GM18520 (cell line): Measurements from ENCODE around the gene ZNF132.
A peak's percentile ranks its signal among the peaks of the same experiment; 100 is the strongest.
"Not testable (repeated sequence)": the region's sequence is repeated elsewhere in the genome, so short reads cannot be mapped to it uniquely, and the experiment has no call there.

ENCODE experiments used
- ATAC-seq: cut with Tn5 transposase; IDR thresholded peaks from one replicate; pipeline ENCODE4 v1.9.1; 2021; ENCODE audit not compliant: unreplicated experiment

Gene ZNF132

DNA sequence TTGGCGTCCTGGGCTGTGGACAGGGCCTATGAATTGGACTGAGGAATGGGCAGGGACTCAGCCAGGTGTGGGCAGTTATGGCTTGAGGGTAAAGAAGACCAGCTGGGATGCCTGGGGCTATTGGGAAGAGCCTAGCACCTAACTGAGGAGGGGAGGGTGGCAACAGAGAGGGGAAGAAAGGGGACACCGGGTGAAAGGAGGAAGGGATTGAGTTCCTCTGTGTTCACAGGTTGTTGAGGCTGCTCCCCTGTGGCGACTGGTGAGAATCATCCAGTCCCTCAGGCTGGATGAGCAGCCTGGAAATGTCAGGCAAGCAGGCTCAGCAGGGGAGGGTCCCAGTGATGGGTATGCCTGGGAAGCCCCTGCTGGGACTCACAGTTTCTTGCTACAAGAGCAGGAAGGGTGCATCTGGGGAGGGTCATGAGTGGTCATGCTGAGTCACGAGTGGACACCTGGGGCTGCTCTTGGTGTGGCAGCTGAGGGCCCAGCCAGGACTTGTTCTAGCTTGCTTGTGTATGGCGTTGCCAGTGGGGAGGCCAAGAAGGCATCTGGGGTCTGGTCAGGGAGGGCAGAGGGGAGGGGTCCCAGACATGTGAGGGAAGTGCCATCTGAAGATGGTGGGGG is 28.4 kb upstream of the ZNF132 start:
- ATAC-seq, result no peak

DNA sequence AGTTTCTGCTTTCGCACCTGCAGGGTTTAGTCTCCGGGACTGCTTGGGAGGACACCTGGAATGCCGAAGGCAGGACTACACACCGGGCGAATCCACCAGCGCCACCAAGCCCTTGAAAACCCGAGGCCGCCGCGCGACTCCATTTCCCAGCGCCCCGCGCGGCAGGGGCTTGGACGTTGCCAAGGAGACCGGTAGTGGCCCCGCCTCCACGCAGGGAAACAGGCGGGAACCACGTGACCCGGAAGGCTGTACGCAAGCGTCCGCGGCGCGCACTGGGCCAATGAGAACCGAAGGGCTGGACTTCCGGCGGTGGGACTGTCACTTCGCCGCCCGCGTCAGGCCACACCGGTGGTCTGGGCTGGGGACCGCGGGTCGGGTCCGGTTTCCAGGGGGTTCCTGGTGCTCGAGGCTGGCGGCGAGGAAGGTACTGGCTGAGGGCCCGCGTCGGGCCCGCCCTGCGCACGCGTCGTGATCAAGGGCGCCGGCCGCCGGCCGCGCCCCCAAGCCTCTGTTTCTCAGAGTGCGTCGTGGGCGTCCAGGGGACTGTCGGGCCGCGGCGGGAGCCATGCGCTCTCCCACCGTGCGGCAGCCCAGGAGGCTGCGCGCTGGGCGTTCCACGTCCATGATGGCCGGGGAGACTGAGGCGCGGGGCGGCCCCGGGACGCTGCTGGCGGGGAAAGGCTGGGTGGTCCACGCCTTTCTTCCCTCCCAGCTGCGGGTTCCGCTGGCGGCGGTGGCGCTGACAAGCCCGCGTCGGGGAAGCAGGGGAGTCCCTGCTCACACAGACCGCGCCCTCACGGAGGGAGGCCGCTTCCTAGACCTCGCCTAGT is 27.0 kb upstream of the ZNF132 start, which contains the start of gene ZNF324:
Gene ZNF324, plus strand, starts transcription at position 321 of the 830 bp plus-strand sequence. CDS start 2,106 bp downstream, outside the sequence.
- peak; percentile 91 for ATAC-seq

DNA sequence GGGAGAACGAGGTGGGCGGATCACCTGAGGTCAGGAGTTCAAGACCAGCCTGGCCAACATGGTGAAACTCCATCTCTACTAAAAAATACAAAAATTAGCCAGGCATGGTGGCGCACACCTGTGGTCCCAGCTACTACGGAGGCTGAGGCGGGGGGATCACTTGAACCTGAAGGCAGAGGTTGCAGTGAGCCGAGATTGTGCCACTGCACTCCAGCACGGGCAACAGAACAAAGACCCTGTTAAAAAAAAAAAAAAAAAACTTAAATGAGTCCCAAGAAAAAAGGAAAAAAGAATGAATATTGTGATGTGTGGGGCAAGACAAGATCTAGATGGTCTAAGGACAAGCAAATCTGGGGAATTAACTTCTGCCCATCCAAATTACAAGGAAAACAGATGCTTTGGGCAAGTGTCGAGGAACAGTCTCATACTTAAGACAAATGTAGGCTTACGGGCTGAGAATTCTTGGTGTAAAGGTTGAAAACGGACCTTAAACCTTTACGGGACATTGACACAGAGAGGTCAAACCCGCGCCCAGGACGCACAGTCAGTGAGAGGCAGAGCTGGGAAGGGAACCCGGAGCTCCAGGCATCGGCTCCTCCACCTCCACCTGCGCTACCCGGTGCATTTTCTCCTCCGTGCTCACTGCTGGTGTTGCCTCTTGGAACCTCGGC is 26.3 kb upstream of the ZNF132 start:
- no peak for ATAC-seq

DNA sequence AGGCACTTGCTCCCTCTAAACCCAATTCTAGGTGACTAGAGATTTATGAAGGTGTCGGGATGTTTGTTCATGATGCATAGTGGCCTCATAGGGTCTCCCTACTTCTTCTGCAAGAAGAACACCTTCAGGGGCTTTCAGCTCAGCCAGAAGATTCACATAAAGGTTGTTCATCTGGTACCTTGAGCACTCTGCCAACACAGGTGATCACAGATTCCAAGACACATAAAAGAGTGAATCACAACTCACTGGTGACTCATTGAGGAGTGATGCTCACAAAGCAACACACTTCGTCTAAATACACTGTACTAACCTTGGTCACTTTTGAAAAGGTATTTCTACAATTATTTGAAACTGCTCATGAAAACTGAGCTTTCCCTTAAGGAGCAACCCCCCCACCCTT is 20.1 kb upstream of the ZNF132 start:
- no peak for ATAC-seq

DNA sequence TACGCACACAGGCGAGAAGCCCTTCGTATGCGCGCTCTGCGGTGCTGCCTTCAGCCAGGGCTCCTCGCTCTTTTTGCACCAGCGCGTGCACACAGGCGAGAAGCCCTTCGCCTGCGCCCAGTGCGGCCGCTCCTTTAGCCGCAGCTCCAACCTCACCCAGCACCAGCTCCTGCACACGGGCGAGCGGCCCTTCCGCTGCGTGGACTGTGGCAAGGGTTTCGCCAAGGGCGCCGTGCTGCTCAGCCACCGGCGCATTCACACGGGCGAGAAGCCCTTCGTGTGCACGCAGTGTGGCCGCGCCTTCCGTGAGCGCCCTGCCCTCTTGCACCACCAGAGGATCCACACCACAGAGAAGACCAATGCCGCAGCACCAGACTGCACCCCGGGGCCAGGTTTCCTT is 16.2 kb upstream of the ZNF132 start:
- no peak for ATAC-seq

DNA sequence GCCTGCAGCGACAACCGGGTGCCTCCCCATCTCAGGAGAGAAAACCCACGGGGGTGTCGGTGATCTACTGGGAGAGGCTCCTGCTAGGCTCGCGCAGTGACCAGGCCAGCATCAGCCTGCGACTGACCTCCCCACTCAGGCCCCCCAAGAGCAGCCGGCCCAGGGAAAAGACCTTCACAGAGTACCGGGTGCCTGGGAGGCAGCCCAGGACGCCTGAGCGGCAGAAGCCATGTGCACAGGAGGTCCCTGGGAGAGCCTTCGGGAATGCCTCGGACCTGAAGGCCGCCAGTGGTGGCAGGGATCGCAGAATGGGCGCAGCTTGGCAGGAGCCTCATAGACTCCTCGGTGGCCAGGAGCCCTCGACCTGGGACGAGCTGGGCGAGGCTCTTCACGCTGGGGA is 15.4 kb upstream of the ZNF132 start:
- no peak for ATAC-seq

DNA sequence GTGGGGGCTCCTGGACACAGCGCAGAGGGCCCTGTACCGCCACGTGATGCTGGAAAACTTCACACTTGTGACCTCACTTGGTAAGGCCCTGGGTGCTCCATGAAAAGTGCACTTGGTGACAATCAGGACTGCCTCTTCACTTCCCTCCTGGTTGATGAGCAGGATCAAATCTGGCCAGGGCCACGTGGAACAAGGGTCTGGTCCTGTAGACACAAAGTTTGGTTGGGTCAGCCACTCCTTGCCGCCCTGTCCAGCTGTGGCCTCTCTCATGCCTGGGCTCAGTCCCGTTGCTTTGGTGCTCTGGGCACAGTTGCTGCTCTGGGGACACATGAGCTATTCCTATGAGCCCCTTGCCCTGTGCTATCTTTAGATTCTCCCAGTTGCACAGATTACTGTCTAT is 13.8 kb upstream of the ZNF132 start:
- no peak for ATAC-seq

DNA sequence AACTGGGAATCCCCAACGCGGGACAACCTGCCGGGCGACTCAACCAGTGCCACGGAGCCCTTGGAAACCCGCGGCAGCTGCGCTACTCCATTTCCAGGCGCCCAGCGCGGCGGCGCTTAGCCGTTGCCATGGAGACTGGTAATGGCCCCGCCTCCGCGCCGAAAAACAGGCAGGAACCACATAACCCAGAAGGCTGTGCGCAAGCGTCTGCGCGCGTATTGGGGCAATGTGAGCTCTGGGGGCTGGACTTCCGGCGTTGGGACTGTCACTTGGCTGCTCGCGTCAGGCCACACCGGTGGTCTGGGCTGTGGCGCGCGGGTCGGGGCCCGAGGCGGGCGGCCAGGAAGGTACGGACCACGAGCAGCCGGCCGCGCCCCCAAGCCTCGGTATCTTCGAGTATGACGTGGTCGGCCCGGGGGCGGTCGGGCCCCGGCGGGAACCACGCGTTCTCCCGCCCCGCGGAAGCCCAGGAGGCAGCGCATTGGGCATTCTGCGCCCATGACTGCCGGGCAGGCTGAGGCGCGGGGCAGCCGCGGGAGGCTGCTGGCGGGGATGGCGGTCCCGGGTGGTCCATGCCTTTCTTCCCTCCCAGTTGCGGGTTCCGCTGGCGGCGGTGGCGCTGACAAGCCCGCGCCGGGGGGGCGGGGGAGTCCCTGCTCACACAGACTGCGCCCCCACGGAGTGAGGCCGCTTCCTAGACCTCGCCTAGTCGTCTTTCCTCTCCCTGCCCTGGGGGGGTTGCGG is 11.6 kb upstream of the ZNF132 start, which contains the start of gene ZNF324B:
Gene ZNF324B, plus strand, starts transcription at position 265 of the 744 bp plus-strand sequence. CDS start 2,080 bp downstream, outside the sequence.
- ATAC-seq, result peak; percentile 88

DNA sequence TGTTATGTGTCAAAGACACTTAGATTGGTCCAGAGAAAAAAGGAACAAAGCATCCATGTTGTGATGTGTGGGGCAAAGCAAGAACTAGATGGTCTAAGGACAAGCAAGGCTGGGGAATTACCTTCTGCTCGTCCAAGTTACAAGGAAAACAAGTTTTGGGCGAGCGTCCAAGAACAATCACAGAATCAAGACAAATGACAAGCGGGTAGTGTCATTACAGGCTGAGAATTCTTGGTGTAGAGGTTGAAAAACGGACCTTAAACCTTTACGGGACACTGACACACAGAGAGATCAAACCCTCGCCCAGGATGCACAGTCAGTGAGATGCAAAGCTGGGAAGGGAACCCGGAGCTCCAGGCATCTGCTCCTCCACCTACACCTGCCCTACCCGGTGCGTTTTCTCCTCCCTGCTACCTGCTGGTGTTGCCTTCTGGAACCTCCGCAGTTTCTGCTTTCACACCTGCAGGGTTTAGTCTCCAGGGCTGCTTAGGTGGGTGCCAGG is 11.0 kb upstream of the ZNF132 start:
- ATAC-seq, result no peak

DNA sequence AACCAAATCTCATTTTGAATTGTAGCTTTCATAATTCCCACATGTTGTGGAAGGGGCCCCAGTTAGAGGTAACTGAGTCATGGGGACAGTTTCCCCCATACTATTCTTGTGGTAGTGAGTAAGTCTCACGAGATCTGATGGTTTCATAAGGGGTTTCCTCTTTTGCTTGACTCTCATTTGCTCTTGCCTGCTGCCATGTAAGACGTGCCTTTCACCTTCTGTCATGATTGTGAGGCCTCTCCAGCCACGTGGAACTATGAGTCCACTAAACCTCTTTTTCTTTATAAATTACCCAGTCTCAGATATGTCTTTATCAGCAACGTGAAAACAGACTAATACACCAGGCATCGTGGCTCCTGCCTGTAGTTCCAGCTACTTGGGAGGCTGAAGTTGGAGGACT is 10.0 kb upstream of the ZNF132 start:
- not testable (repeated sequence) for ATAC-seq

DNA sequence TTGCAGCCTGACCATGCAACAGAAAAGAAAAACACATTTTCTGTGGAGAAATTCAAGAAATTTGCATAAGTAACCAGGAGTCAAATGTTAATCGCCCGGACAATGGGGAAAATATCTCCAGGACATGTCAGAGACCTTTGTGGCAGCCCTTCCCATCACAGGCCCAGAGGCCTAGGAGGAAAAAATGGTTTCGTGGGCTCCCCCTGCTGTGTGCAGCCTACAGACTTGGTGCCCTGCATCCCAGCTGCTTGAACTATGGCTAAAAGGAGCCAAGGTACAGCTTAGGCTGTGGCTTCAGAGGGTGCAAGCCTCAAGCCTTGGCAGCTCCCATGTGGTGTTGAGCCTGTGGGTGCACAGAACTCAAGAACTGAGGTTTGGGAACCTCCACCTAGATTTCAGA is 8.9 kb upstream of the ZNF132 start:
- not testable (repeated sequence) for ATAC-seq

DNA sequence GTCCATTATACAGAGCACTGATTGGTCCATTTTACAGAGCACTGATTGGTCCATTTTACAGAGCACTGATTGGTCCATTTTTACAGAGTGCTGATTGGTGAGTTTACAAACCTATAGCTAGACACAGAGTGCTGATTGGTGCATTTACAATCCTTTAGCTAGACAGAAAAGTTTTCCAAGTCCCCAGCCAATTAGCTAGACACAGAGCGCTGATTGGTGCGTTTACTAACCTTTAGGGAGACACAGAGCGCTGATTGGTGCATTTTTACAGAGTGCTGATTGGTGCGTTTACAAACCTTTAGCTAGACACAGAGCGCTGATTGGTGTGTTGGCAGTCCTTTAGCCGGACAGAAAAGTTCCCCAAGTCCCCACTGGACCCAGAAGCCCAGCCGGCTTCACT is 3.0 kb upstream of the ZNF132 start:
- ATAC-seq, result not testable (repeated sequence)

DNA sequence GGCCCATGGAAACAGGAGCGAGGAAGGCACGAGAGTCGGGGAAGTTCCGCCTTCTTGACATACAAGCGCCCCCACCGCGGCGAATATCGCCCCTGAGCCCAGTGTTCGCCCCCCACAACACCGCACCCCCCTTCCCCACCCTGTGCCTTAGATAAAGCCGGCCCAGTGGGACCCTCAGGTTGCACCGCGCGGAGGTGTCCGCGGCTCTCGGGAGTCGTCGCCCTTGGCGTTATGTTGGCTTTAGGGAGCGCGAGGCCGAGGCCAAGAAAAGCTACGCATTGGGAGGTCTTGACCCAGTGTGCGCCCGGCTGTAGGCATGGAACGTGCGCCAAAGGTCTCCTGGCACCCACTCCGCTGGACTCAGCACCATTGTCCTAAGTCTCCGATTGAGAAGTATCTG is 603 bp upstream of the ZNF132 start:
- ATAC-seq, result no peak

DNA sequence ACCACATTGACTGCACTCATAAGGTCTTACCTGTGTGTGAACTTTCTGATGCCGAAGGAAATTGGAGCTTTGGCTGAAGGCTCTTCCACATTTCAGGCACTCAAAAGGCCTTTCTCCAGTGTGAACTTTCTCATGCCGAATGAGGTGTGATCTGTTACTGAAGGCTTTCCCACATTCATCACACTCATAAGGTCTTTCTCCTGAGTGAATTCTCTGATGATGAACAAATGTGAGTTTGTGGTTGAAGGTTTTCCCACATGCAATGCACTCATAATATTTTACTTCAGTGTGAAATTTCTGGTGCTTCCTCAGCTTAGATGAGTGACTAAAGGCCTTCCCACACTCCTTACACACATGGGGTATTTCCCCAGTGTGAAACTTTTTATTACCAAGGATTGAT is 5.7 kb downstream of the ZNF132 start:
- ATAC-seq, result no peak

DNA sequence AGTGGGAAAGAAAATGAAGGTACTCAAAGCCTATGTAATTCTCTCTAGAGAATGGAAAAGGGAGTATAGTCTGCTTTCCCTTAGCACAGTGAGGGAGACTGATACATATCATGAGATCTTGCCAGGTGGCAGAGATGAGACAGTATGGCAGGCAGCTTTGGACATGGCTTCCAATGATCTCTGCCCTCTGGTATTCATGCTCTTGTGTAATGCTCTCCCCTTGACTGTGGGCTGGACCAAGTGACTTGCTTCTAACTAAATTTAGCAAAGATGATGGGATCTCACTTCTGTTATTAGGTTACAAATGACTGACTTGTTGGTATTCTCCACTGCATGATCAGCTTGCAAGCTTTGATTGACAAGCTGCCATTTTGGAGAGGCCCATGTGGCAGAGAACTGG is 10.2 kb downstream of the ZNF132 start:
- no peak for ATAC-seq

DNA sequence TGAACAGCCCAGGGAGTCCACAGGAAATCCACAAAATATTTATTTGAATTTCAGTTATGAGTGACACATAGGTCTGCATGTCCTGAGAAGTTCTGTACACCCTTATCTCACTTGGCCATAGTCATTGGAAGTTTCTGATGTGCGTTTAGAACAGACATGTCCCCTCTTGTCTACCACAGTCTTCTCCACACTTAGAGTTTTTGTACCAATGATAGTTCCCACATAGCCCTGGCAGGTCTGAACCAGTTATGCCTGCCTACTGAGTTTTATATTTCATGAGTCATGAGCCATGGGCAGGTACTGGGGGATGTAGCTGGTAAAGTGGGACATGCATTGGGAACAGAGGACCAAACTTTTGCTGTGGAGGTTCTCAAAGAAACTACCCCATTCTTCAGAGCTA is 11.3 kb downstream of the ZNF132 start:
- no peak for ATAC-seq

DNA sequence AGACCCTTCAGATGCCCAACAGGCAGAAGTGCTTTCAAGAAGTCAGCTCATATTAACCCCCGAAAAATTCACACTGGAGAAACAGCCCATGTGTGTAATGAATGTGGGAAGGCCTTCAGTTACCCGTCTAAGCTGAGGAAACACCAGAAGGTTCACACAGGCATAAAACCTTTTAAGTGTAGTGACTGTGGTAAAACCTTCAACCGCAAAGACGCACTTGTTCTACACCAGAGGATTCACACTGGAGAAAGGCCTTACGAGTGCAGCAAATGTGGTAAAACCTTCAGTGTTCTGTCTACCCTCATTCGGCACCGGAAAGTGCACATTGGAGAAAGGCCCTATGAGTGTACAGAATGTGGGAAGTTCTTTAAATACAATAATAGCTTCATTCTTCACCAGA is 22.9 kb downstream of the ZNF132 start:
- ATAC-seq, result no peak

DNA sequence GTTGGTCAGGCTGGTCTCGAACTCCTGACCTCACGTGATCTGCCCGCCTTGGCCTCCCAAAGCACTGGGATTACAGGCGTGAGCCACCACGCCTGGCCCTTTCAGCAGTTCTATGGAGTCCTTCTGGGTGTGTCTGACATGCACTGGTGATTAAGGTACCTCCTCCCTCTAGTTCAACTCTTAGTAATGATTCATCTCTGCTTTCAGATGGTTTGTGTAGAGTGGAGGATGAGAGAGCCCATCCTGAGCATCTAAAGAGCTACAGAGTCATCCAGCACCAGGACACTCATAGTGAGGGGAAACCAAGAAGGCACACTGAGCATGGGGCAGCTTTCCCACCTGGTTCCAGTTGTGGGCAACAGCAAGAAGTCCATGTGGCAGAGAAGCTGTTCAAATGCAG is 23.3 kb downstream of the ZNF132 start:
- ATAC-seq, result no peak

DNA sequence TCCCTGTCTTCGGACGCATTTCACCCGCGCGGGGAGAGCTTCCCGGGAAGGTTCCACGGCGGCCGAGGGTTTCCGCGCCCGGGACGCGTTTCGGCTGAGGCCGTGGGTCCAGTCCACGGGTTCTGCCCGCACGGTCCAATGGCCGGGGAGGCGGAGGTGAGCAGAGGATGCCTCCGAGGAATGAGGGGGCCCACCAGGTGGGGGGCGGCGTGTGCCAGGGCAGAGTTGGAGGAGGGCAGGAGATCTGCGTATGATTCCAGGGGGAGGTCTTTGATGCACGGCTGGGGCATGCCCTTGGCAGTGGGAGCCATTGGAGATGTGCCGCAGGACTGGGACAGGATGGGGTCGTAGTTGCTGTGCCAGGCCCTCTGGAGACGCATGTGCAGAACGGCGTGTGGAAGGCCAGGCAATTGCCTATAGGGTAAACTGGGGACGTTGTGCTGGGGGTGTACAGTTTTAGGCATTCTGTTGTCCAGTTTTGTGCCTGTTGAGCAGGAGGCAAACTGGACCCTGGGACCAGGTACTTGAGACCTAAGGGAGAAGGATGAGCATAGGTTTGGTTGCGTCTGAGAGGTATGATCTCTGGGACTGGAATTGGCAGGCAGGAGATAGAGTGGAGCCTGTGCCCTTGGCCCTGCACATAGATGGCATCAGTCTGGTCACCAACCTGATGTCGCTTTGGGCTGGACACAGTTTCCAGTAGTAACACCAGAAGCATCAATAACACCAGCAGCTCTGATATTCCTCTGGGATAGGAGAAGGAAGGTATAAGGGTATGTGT is 30.8 kb downstream of the ZNF132 start:
- ATAC-seq, result no peak
